DND-41 (cell line): ENCODE results near the gene RARG.

Experiments
- EZH2 ChIP-seq: IDR thresholded peaks from 3 replicates; pipeline ENCODE4 v1.6.1; 2012; ENCODE audit warnings: borderline replicate concordance, low read depth, mild to moderate bottlenecking, moderate library complexity, low read length, inconsistent platforms; ENCODE audit not compliant: severe bottlenecking
- TF ChIP-seq, protein P1 (sequence below): IDR thresholded peaks from 2 replicates; pipeline ENCODE4 v1.5.1; 2012; ENCODE audit warnings: borderline replicate concordance, low read length, moderate library complexity, mild to moderate bottlenecking; ENCODE audit not compliant: poor library complexity, severe bottlenecking; ENCODE audit errors: extremely low read depth

DNA sequence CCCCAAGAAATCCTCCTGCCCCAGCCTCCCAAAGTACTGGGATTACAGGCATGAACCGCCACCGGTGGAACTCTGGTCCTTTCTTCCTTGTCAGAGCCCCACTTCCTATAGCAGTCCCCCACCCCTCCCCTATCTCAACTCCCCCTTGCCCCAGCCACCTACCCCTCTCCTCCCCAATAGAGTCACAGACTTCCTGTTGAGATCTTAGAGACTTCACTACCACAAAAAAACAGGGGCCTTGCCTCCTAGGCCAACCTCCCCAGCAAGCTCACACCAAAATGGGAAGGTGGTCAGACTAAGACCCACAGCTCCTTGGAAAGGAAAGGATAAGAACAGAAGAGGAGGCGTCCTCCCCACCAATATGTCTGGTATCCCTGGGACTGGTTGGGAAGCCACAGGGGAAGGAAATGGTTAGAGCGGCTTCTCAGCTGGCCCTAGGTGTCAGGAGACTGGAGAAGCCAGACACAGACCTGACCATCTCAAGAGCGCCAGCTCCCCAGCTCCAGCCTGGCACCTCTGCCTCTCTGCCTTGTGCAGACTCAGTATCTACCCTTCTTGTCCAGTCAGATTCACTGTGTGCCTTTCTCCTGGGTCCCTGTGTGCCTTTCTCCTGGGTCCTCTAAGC lies 33.4 kb downstream of the RARG start:
- TF ChIP-seq, protein P1, sequence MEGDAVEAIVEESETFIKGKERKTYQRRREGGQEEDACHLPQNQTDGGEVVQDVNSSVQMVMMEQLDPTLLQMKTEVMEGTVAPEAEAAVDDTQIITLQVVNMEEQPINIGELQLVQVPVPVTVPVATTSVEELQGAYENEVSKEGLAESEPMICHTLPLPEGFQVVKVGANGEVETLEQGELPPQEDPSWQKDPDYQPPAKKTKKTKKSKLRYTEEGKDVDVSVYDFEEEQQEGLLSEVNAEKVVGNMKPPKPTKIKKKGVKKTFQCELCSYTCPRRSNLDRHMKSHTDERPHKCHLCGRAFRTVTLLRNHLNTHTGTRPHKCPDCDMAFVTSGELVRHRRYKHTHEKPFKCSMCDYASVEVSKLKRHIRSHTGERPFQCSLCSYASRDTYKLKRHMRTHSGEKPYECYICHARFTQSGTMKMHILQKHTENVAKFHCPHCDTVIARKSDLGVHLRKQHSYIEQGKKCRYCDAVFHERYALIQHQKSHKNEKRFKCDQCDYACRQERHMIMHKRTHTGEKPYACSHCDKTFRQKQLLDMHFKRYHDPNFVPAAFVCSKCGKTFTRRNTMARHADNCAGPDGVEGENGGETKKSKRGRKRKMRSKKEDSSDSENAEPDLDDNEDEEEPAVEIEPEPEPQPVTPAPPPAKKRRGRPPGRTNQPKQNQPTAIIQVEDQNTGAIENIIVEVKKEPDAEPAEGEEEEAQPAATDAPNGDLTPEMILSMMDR, result no peak
- no peak for TF ChIP-seq EZH2
